HG03439 (cell line): Measurements from ENCODE around the gene ST6GAL1.
"Not testable (repeated sequence)": the region's sequence is repeated elsewhere in the genome, so short reads cannot be mapped to it uniquely, and the experiment has no call there.

Experiments
- ATAC-seq: cut with Tn5 transposase; IDR thresholded peaks from one replicate; pipeline ENCODE4 v1.9.1; 2021; ENCODE audit warnings: mild to moderate bottlenecking, moderate library complexity; ENCODE audit not compliant: unreplicated experiment

The ST6GAL1 gene

GRCh38 chr3:187042346-187042745 lies 112.0 kb downstream of the ST6GAL1 start:
- no peak for ATAC-seq

DNA sequence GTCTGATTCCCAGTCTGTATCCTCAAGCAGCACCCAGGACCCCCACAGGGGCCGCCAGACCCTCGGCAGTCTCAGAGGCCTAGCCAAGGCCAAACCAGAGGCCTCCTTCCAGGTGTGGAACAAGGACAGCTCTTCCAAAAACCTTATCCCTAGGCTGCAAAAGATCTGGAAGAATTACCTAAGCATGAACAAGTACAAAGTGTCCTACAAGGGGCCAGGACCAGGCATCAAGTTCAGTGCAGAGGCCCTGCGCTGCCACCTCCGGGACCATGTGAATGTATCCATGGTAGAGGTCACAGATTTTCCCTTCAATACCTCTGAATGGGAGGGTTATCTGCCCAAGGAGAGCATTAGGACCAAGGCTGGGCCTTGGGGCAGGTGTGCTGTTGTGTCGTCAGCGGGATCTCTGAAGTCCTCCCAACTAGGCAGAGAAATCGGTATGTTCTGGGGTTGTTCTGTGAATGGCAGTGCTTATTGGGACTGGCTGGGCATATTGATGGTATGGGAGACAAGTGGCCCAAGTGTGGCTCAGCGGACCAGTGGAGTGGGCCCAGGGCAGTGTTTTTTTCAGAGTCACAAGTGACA lies 112.6 kb downstream of the ST6GAL1 start:
- ATAC-seq, result no peak

DNA sequence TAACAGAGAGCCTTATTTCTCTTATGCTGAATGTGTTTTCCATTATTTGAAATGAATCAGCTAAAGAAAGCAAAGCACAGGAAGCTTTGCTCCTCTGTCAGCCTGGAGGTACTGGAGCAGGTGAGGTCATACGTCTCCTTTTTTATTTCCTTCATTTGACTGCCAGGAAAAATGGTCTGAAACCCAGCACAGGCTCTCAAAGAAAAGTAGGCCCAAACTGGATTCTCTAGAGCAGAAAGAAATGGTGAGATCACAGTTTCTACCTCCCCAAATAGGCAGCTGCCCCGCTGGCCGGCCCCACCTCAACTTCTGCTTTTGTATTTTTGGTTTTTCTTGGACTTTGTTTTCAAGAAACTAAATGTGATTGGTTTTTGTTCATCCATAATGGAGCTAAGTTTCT lies 113.9 kb downstream of the ST6GAL1 start:
- ATAC-seq, result peak; percentile 48

DNA sequence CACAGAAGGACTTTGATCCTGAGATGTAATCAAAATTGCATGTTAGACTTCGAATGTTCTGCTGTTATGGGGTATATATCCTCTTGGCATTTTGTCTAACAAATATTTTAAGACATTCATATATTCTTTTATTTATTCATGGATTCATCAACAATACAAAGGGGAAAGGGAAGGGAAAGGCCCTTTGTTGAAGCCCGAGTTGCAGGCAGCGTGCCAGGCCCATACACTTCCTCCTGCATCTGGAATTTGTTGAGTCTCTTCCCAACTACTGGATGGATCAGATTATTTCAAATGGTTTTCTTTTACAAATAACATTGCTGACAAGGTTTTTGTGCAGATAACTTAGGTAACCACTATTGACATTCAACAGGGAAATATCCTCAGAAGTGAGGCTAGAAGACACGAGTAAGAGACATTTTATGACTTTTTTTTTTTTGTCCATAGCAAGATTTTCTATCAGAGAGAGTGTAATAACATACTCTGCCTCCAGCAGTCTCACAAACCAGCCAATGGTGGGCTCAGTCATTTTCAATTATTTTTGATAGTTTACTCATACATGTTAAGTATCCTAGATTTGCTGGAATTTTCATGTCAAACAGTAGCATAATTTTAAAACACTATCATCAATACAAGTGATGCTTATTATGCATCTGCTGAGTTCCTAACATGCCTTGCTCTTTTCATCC lies 114.7 kb downstream of the ST6GAL1 start:
- ATAC-seq, result no peak

- ATAC-seq, result no peak
Observed at GRCh38 chr3:187046033-187046432, 115.7 kb downstream of the ST6GAL1 start.

- ATAC-seq, result no peak
Observed at GRCh38 chr3:187049462-187050101, 119.3 kb downstream of the ST6GAL1 start.

- no peak for ATAC-seq
Observed at GRCh38 chr3:187051066-187051465, 120.7 kb downstream of the ST6GAL1 start.

DNA sequence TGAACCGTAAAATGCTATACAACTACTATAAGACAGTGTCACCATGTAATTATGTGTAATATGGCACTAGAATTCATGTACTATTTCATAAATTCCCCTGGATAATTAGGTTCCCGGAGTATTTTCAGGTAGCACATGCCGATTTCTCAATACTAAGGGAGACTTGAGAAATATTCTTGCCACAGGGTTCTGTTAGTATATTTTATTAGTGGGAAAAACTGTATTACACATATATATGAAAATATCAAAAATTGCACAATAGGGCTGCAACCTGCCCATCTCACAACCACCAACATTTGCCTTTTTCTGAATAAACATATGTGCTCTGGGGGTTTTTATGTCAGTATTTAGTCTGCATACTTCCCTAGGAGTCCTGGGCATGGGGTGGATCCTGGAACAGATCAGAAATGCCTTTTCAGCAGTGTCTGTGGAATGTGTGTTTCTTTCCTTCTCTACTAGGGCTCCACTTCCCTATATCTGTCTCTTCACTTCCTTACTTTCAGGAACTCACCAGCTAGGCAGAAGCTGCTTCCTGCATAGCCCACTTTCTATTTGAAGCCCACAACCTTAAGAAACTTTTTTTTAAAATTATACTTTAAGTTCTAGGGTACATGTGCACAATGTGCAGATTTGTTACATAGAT lies 121.5 kb downstream of the ST6GAL1 start:
- ATAC-seq, result no peak

DNA sequence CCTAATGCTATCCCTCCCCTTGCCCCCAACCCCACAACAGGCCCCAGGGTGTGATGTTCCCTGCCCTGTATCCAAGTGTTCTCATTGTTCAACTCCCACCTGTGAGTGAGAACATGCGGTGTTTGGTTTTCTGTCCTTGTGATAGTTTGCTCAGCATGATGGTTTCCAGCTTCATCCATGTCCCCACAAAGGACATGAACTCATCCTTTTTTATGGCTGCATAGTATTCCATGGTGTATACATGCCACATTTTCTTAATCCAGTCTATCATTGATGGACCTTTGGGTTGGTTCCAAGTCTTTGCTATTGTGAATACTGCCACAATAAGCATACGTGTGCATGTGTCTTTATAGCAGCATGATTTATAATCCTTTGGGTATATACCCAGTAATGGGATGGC lies 122.1 kb downstream of the ST6GAL1 start:
- ATAC-seq, result not testable (repeated sequence)

- not testable (repeated sequence) for ATAC-seq
Observed at GRCh38 chr3:187054433-187054832, 124.1 kb downstream of the ST6GAL1 start.

DNA sequence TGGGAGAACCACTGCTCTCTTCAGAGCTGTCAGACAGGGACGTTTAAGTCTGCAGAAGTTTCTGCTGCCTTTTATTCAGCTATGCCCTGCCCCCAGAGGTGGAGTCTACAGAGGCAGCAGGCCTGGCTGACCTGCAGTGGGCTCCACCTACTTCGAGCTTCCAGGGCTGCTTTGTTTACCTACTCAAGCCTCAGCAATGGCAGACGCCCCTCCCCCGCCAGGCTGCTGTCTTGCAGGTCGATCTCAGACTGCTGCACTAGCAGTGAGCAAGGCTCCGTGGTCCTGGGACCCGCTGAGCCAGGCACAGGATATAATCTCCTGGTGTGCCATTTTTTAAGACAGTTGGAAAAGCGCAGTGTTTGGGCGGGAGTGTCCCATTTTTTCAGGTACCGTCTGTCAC lies 127.5 kb downstream of the ST6GAL1 start:
- ATAC-seq, result not testable (repeated sequence)

GRCh38 chr3:187061748-187062147 lies 131.4 kb downstream of the ST6GAL1 start:
- ATAC-seq, result no peak

- no peak for ATAC-seq
Observed at GRCh38 chr3:187062526-187063177, 132.3 kb downstream of the ST6GAL1 start.

DNA sequence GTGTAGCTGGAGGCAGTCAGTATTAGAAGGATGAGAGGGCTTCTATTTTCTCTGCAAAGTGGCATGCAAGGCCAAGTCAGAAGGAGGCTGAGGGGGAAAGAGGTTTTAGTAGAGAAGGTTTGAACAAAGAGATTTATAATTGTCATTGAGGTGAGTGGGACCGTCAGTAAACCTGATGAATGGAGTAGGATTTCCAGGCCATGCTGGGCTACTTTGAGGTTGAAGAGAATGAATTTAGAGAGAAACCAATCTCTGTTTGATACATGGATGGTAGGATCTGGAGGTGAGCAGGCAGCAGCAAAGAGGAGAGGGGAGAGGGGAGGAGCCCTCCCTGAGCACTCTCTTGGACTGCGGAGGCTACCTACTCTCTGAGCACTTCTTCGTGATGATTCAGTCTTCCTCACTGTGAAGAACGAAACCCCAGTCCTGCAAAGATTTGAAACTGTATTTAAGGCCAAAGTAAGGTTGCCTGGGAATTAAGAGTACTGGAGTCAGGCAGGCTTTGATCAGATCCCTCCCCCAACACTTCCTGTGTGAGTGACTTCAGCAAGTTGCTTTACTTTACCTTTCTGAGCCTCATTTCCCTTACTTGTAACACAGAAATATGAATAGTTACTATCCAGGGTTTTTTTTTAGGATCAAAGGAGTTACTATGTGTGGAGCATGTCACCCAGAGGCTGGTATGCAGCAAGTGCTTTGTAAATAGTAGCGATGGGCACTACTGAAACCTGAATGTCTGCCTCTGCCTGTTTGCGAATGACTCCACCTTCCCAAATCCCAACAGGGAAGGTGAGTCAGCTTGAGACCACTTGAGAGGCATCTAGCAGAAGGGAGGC lies 133.2 kb downstream of the ST6GAL1 start:
- no peak for ATAC-seq

DNA sequence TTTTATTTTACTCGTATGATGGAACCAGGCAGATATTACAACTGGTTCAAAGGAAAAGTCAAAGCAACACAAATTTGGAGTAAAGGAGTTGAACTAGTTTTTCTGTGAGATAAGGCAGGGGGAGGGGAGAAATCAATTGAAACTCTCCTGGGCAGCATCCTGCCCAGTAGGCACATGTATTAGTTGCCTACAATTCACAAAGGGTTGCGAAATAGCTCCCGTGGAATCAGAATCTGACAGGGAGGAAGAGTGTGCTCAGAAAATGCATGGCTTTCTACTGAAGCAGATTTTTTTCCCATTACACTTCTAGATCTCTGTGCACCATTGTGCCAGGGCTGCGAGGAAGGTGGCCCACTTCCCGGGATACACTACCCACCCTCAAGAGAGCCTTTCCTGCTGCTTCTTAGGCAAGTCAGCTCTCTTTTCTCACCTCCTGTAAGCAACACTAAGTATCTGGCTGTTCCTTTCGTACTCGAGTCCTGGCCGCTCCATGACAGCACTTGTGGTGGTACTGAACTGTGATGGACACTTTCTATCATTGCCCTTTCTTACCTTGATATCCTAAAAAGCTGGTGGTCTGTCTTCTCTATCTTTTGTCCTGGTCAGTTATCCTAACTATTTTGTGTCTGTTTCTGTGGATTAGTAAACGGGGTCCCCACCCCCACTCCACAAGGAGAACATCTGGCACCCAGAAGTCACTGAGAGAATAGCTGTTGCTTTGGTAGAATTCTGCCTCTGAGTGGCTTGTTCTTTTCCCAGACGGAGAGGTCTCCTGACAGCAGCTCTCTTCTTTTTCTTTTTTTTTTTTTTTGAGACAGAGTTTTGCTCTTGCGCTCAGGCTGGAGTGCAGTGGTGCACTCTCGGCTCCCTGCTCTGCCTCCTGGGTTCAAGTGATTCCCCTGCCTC lies 134.1 kb downstream of the ST6GAL1 start:
- ATAC-seq, result peak; percentile 4

- no peak for ATAC-seq
Observed at GRCh38 chr3:187066228-187066995, 136.1 kb downstream of the ST6GAL1 start.

GRCh38 chr3:187068787-187069186 lies 138.5 kb downstream of the ST6GAL1 start:
- ATAC-seq, result no peak

DNA sequence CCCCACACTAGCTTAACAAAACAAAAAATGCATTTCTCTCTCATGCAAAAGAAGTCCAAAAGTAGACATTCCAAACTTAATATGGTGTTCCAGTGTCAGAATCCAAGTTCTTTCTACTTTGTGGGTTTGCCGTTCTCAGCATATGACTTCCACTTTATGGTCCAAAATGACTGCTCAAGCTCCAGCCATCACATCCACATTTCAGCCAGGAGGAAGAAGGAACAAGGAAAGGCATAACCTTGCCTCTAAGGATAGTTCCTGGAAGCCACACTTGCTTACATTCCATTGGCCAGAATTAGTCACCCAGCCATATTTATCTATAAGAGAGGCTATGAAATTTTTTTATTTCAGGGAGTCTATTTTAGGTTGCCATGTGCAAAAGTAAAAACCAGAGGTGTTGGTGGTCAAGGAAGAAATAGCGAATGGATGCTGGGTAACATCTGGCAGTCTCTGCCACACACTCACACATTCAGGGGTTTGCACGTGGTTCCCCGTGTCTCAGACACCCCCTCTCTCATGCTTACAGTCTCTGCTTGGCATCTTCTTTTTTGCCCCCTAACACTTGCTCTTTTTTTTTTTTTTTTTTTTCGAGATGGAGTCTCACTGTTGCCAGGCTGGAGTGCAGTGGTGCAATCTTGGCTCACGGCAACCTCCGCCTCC lies 139.7 kb downstream of the ST6GAL1 start:
- ATAC-seq, result no peak
